ENCODE data around the gene DGCR2. TPM values are rescaled to one million over a fixed set of nuclear protein-coding genes. Genes with fewer than 3 reads are reported as not detected.

Gene DGCR2
- total RNA-seq, 2 experiments from 2014 or later, result 20.5 to 22.2 TPM

GRCh38 chr22:19149991-19150390, 27.8 kb upstream of the DGCR2 start, which contains the start of gene GSC2:
Gene GSC2, minus strand, starts transcription at chr22:19150292. Its CDS starts 9 bp downstream, at chr22:19150283.
- no peaks in the 10 kb centered on the region for H3K9me3 Mint-ChIP-seq
- H3K27ac Mint-ChIP-seq, result no peak within 1 kb of the TSS
- peaks cover 68% of the 10 kb centered on the region for H3K27me3 Mint-ChIP-seq
- peaks cover 5% of the 10 kb centered on the region for H3K4me1 Mint-ChIP-seq
- no peaks in the 10 kb centered on the region for H3K36me3 Mint-ChIP-seq
- H3K4me3 Mint-ChIP-seq, result peak within 1 kb of the TSS; percentile 61
- DNase-seq, result no peak

GRCh38 chr22:19149047-19149883, 27.1 kb upstream of the DGCR2 start:
- Mint-ChIP-seq H3K27ac (no peak overlapping the region), H3K4me1 (peaks cover 5% of the 10 kb centered on the region), H3K9me3 (no peaks in the 10 kb centered on the region), H3K36me3 (no peaks in the 10 kb centered on the region), H3K4me3 (peak overlapping the region; percentile 35), H3K27me3 (peaks cover 61% of the 10 kb centered on the region)
- peak; percentile 59 for DNase-seq

- Mint-ChIP-seq H3K4me3 (no peak overlapping the region), H3K4me1 (peaks cover 8% of the 10 kb centered on the region), H3K9me3 (no peaks in the 10 kb centered on the region), H3K27ac (no peak overlapping the region), H3K27me3 (peaks cover 53% of the 10 kb centered on the region), H3K36me3 (peaks cover 3% of the 10 kb centered on the region)
- DNase-seq, result no peak
Measured at GRCh38 chr22:19148417-19149046, 26.3 kb upstream of the DGCR2 start.

- Mint-ChIP-seq H3K4me1 (peaks cover 14% of the 10 kb centered on the region), H3K9me3 (no peaks in the 10 kb centered on the region), H3K27ac (no peak overlapping the region), H3K27me3 (peaks cover 43% of the 10 kb centered on the region), H3K36me3 (peaks cover 5% of the 10 kb centered on the region), H3K4me3 (no peak overlapping the region)
- no peak for DNase-seq
Measured at GRCh38 chr22:19147195-19147780, 25.1 kb upstream of the DGCR2 start.

GRCh38 chr22:19146215-19146968, 24.2 kb upstream of the DGCR2 start:
- no peaks in the 10 kb centered on the region for H3K9me3 Mint-ChIP-seq
- H3K27ac Mint-ChIP-seq, result no peak overlapping the region
- H3K4me3 Mint-ChIP-seq, result no peak overlapping the region
- H3K36me3 Mint-ChIP-seq, result peaks cover 5% of the 10 kb centered on the region
- H3K27me3 Mint-ChIP-seq, result peaks cover 35% of the 10 kb centered on the region
- DNase-seq, result no peak
- peaks cover 14% of the 10 kb centered on the region for H3K4me1 Mint-ChIP-seq

GRCh38 chr22:19143967-19144400, 21.8 kb upstream of the DGCR2 start:
- H3K9me3 Mint-ChIP-seq, result no peaks in the 10 kb centered on the region
- peak overlapping the region; percentile 97 for H3K27ac Mint-ChIP-seq
- H3K4me1 Mint-ChIP-seq, result peaks cover 9% of the 10 kb centered on the region
- H3K36me3 Mint-ChIP-seq, result peaks cover 10% of the 10 kb centered on the region
- peak; percentile 52 for DNase-seq
- peaks cover 22% of the 10 kb centered on the region for H3K27me3 Mint-ChIP-seq
- H3K4me3 Mint-ChIP-seq, result peak overlapping the region; percentile 94

- Mint-ChIP-seq H3K4me1 (peaks cover 9% of the 10 kb centered on the region), H3K36me3 (peaks cover 10% of the 10 kb centered on the region), H3K27ac (no peak overlapping the region), H3K4me3 (peak overlapping the region; percentile 94), H3K27me3 (peaks cover 14% of the 10 kb centered on the region), H3K9me3 (no peaks in the 10 kb centered on the region)
- DNase-seq, result no peak
Measured at GRCh38 chr22:19143212-19143611, 21.0 kb upstream of the DGCR2 start.

GRCh38 chr22:19142394-19142793, 20.2 kb upstream of the DGCR2 start:
- Mint-ChIP-seq H3K4me1 (peaks cover 9% of the 10 kb centered on the region), H3K27ac (no peak overlapping the region), H3K27me3 (peaks cover 6% of the 10 kb centered on the region), H3K9me3 (no peaks in the 10 kb centered on the region), H3K36me3 (peaks cover 10% of the 10 kb centered on the region), H3K4me3 (no peak overlapping the region)
- DNase-seq, result no peak

- H3K27me3 Mint-ChIP-seq, result no peaks in the 10 kb centered on the region
- no peak overlapping the region for H3K4me3 Mint-ChIP-seq
- no peaks in the 10 kb centered on the region for H3K9me3 Mint-ChIP-seq
- H3K4me1 Mint-ChIP-seq, result peaks cover 11% of the 10 kb centered on the region
- no peak overlapping the region for H3K27ac Mint-ChIP-seq
- peaks cover 20% of the 10 kb centered on the region for H3K36me3 Mint-ChIP-seq
- no peak for DNase-seq
Measured at GRCh38 chr22:19139974-19140373, 17.8 kb upstream of the DGCR2 start.

- DNase-seq, result no peak
- peaks cover 10% of the 10 kb centered on the region for H3K4me1 Mint-ChIP-seq
- H3K27me3 Mint-ChIP-seq, result no peaks in the 10 kb centered on the region
- no peaks in the 10 kb centered on the region for H3K9me3 Mint-ChIP-seq
- H3K4me3 Mint-ChIP-seq, result no peak overlapping the region
- H3K36me3 Mint-ChIP-seq, result peaks cover 23% of the 10 kb centered on the region
- no peak overlapping the region for H3K27ac Mint-ChIP-seq
Measured at GRCh38 chr22:19139001-19139356, 16.8 kb upstream of the DGCR2 start.

GRCh38 chr22:19138217-19139000, 16.2 kb upstream of the DGCR2 start:
- Mint-ChIP-seq H3K4me3 (no peak overlapping the region), H3K27ac (no peak overlapping the region), H3K9me3 (no peaks in the 10 kb centered on the region), H3K36me3 (peaks cover 20% of the 10 kb centered on the region), H3K4me1 (peaks cover 6% of the 10 kb centered on the region), H3K27me3 (no peaks in the 10 kb centered on the region)
- DNase-seq, result no peak

- no peaks in the 10 kb centered on the region for H3K27me3 Mint-ChIP-seq
- H3K4me3 Mint-ChIP-seq, result no peak overlapping the region
- peaks cover 2% of the 10 kb centered on the region for H3K4me1 Mint-ChIP-seq
- no peaks in the 10 kb centered on the region for H3K9me3 Mint-ChIP-seq
- DNase-seq, result no peak
- peaks cover 19% of the 10 kb centered on the region for H3K36me3 Mint-ChIP-seq
- no peak overlapping the region for H3K27ac Mint-ChIP-seq
Measured at GRCh38 chr22:19137384-19138216, 15.4 kb upstream of the DGCR2 start.

GRCh38 chr22:19136915-19137314, 14.7 kb upstream of the DGCR2 start:
- Mint-ChIP-seq H3K4me3 (no peak overlapping the region), H3K36me3 (peaks cover 19% of the 10 kb centered on the region), H3K4me1 (peaks cover 2% of the 10 kb centered on the region), H3K27ac (no peak overlapping the region), H3K27me3 (no peaks in the 10 kb centered on the region), H3K9me3 (no peaks in the 10 kb centered on the region)
- DNase-seq, result no peak
